ENCODE results near the gene MAP3K2.

The MAP3K2 gene

GRCh38 chr2:127401757-127402695 is 14.3 kb upstream of the MAP3K2 start:
- no peaks in the 10 kb centered on the region for H3K9me3 ChIP-seq (ENCODE audit: control insufficient read depth, insufficient read depth, low read depth, low read length)
- no peaks in the 10 kb centered on the region for H3K36me3 ChIP-seq (ENCODE audit: control insufficient read depth in 2 of 2, insufficient read depth in 1 of 2, low read length in 2 of 2)
- ChIA-PET CTCF (interaction anchor here (0.6 to 2.7 kb wide), 6 partner anchors 12 to 77 kb away, joined by 3 to 8 read pairs (median 4); no protein-coding TSS in a partner anchor), POLR2A (interaction anchor here (0.9 to 1.6 kb wide), 3 partner anchors 9 to 124 kb away, joined by 3 to 5 read pairs (median 5); partner anchors contain the start of genes IWS1 and MAP3K2)
- no peak overlapping the region for H3K4me3 ChIP-seq (ENCODE audit: low read depth, low read length)
- H3K27ac ChIP-seq (ENCODE audit: extremely low read depth, low read depth, low read length) = no peak overlapping the region; the same call in 1 of the 2 replicates
- TF ChIP-seq ZNF221 (tag by site-specific recombination; IDR thresholded peaks at IDR 0.05; ENCODE audit: borderline replicate concordance) (no peak), ZNF626 (tag by site-specific recombination; IDR thresholded peaks at IDR 0.05) (no peak), ZNF580 (tag by site-specific recombination; IDR thresholded peaks at IDR 0.05) (no peak), ZNF292 (tag by site-specific recombination; IDR thresholded peaks at IDR 0.05; ENCODE audit: borderline replicate concordance, low read depth) (no peak), ZNF423 (tag by site-specific recombination; IDR thresholded peaks at IDR 0.05) (no peak), SP7 (tag by site-specific recombination; IDR thresholded peaks at IDR 0.05) (0 out of 2 replicates have a peak, but pooled peaks have one; percentile 0), ZNF530 (tag by site-specific recombination; IDR thresholded peaks at IDR 0.05; ENCODE audit: low read depth) (no peak), ZEB2 (tag by site-specific recombination; IDR thresholded peaks at IDR 0.05) (0 out of 2 replicates have a peak, but pooled peaks have one; percentile 0), ZNF664 (tag by site-specific recombination; IDR thresholded peaks at IDR 0.05) (no peak)
- H3K4me1 ChIP-seq (ENCODE audit: control insufficient read depth, insufficient read depth, low read length) = peaks cover 5% of the 10 kb centered on the region

GRCh38 chr2:127400897-127401756 is 13.4 kb upstream of the MAP3K2 start:
- H3K4me1 ChIP-seq (ENCODE audit: control insufficient read depth, insufficient read depth, low read length) = peaks cover 5% of the 10 kb centered on the region
- ChIA-PET CTCF (interaction anchor here (1.2 to 3.3 kb wide), 4 partner anchors 14 to 78 kb away, joined by 3 to 18 read pairs (median 7); no protein-coding TSS in a partner anchor), POLR2A (interaction anchor here (1.6 kb wide), 2 partner anchors 10 to 13 kb away, joined by 3 to 5 read pairs; partner anchors contain the start of gene MAP3K2)
- no peaks in the 10 kb centered on the region for H3K36me3 ChIP-seq (ENCODE audit: control insufficient read depth in 2 of 2, insufficient read depth in 1 of 2, low read length in 2 of 2)
- H3K4me3 ChIP-seq (ENCODE audit: low read depth, low read length) = peak overlapping the region; percentile 27
- H3K9me3 ChIP-seq (ENCODE audit: control insufficient read depth, insufficient read depth, low read depth, low read length) = no peaks in the 10 kb centered on the region
- H3K27ac ChIP-seq (ENCODE audit: extremely low read depth, low read depth, low read length) = peak overlapping the region; percentile 71
- TF ChIP-seq ZNF473 (tag by site-specific recombination; IDR thresholded peaks at IDR 0.05) (no peak), ZEB2 (tag by site-specific recombination; IDR thresholded peaks at IDR 0.05) (0 out of 2 replicates have a peak, but pooled peaks have one; percentile 25), ZNF366 (tag by site-specific recombination; conservative IDR thresholded peaks at IDR 0.05) (0 out of 2 replicates have a peak, but pooled peaks have one; percentile 43), ZNF501 (tag by site-specific recombination; IDR thresholded peaks at IDR 0.05) (no peak), ZNF311 (tag by site-specific recombination; IDR thresholded peaks at IDR 0.05; ENCODE audit: borderline replicate concordance) (no peak), ZNF433 (tag by site-specific recombination; IDR thresholded peaks at IDR 0.05; ENCODE audit: low read depth) (no peak), ZXDB (tag by site-specific recombination; IDR thresholded peaks at IDR 0.05) (no peak), ZNF521 (tag by site-specific recombination; IDR thresholded peaks at IDR 0.05) (no peak), EGR2 (tag by site-specific recombination; IDR thresholded peaks at IDR 0.05; ENCODE audit: low read depth) (no peak), PRDM10 (tag by site-specific recombination; IDR thresholded peaks at IDR 0.05) (no peak), SP7 (tag by site-specific recombination; IDR thresholded peaks at IDR 0.05) (peak; percentile 42), SP2 (tag by site-specific recombination; IDR thresholded peaks at IDR 0.05) (no peak), ZNF704 (tag by site-specific recombination; IDR thresholded peaks at IDR 0.05) (no peak), ZNF423 (tag by site-specific recombination; IDR thresholded peaks at IDR 0.05) (no peak), TCF7L2 (IDR thresholded peaks at IDR 0.05; ENCODE audit: borderline replicate concordance, low read depth, low read length) (no peak), MEIS1 (CRISPR knock-in tag; IDR thresholded peaks at IDR 0.05; ENCODE audit: borderline replicate concordance) (no peak), MZF1 (tag by site-specific recombination; IDR thresholded peaks at IDR 0.05; ENCODE audit: borderline replicate concordance) (no peak), ZNF223 (tag by site-specific recombination; IDR thresholded peaks at IDR 0.05) (no peak), ZSCAN4 (tag by site-specific recombination; IDR thresholded peaks at IDR 0.05) (no peak)
